ENCODE data around the gene SLAIN2.

DNA sequence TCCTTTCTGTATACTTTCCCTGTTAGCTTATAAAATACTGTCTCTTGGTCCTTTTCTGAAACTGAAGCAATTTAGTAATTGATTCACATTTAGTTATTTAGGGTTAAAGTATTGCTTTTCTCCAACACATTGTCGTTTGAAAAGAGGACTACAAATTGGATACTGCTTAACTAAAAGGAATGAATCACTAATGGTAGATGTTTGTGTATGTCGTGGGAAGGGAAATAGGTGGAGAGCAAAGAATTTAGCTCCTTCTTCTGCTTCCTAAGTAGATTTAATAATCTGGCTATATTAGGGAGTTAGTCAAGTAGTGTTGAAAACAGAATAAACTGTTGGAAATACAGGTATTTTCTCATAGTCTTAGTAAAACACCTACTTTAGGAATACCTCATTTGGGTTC, 27.9 kb downstream of the SLAIN2 start:
- TF ChIP-seq, protein P1, sequence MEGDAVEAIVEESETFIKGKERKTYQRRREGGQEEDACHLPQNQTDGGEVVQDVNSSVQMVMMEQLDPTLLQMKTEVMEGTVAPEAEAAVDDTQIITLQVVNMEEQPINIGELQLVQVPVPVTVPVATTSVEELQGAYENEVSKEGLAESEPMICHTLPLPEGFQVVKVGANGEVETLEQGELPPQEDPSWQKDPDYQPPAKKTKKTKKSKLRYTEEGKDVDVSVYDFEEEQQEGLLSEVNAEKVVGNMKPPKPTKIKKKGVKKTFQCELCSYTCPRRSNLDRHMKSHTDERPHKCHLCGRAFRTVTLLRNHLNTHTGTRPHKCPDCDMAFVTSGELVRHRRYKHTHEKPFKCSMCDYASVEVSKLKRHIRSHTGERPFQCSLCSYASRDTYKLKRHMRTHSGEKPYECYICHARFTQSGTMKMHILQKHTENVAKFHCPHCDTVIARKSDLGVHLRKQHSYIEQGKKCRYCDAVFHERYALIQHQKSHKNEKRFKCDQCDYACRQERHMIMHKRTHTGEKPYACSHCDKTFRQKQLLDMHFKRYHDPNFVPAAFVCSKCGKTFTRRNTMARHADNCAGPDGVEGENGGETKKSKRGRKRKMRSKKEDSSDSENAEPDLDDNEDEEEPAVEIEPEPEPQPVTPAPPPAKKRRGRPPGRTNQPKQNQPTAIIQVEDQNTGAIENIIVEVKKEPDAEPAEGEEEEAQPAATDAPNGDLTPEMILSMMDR (IDR thresholded peaks at IDR 0.05), result no peak
- no peak for TF ChIP-seq POLR2A (IDR thresholded peaks at IDR 0.05)
- TF ChIP-seq POLR2AphosphoS5 (IDR thresholded peaks at IDR 0.05), result no peak
